HG02870 (cell line): ENCODE data around the gene VPS37C.

Experiments
- ATAC-seq: cut with Tn5 transposase; IDR thresholded peaks from one replicate; pipeline ENCODE4 v1.9.1; 2021; ENCODE audit warnings: mild to moderate bottlenecking, moderate library complexity; ENCODE audit not compliant: unreplicated experiment

The VPS37C gene

DNA sequence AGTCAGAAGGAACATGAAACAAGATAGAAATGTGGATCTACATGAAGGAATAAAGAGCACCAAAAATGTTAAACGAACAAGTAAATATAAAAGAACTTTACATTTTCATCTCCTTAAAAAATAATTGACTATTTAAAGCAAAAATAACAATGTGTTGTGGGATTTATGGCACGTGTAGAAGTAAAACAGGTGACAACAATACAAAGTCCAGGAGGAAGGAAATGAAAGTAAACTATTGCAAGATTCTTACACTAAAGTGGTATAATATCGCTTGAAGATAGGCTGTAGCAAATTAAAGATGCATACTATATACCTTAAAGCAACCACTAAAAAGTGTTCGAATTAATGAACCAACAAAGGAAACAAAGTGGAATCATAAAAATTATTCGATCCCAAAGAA is 5.5 kb downstream of the VPS37C start:
- ATAC-seq = no peak

DNA sequence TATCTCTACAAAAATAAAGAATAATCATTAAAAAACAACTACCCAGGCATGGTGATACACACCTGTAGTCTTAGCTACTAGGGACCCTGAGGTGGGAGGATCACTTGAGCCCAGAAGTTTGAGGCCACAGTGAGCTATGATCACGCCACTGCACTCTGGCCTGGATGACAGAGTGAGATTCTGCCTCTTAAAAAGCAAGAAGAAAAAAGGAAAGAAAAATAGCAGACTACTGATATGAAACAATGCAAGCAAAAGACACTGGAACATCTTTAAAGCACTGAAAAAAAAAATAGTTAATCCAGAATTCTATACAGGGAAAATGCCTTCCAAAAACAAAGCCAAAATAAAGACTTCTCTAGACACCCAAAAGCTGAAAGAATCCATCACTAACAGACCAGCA is 5.9 kb downstream of the VPS37C start:
- ATAC-seq = no peak

DNA sequence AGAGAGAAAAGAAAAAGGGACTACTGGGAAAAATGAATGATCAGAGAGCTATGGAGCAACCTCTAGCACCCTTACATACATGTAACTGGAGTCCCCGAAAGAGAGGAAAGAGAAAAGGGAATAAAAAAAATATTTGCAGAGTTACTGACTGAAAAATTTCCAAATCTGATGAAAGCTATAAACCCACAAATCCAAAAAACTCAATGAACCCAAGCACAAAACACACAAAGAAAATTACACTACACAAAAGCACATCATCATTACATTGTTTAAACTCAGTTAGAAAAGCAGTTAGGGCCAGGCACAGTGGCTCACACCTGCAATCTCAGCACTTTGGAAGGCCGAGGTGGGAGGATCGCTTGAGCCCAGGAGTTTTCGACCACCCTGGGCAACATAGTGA is 6.7 kb downstream of the VPS37C start:
- ATAC-seq = no peak

DNA sequence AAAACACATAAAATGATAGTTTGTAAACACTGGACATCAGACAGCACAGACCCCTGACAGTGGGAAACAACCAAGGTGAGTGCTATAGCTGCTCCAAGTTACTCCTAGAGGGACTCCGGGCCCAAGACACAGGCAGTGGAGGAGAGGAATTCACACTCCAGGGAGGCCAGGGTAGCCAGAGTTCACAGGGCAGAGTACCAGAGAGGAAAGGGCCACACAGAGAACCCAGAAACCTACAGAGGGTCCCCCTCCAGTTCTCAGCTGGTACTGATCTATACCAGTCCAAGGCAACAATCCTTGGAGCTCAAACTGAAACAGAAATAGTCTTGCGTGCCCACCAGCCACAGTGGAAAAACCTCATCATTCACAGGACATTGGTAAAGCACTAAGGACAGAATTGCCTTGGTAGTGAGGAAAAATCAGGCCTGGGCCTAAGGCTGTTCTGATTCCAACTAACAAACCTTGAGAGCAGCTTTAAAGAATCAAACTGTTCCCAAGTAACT is 7.6 kb downstream of the VPS37C start:
- ATAC-seq = no peak

DNA sequence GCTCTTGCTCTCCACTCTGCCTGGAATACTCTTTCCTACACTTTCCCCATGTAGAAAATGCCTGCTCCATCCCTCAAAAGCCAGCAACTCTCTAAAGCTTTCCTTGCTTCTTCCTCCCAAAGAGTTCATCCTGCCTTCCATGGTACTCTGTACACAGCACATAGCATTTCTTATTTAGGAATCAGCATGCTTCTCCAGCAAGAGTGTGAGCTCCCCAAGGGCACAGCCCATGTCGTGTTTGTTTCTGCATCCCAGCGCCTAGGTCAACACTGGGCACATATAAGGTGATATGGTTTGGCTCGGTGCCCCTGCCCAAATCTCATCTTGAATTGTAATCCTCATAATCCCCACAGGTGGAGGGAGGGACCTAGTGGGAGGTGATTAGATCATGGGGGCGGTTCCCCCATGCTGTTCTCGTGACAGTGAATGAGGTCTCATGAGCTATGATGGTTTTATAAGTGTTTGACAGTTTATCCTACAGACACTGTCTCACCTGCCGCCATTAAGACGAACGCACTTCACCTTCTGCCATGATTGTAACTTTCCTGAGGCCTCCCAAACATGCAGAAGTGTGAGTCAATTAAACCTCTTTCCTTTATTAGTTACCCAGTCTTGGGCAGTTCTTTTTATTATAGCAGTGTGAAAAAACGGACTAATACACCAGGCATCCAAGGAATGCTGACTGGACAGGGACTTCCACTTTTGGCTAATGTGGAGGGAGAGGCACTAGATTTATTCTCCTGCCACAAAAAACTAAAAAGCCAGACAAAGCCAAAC is 8.2 kb downstream of the VPS37C start:
- no peak for ATAC-seq

DNA sequence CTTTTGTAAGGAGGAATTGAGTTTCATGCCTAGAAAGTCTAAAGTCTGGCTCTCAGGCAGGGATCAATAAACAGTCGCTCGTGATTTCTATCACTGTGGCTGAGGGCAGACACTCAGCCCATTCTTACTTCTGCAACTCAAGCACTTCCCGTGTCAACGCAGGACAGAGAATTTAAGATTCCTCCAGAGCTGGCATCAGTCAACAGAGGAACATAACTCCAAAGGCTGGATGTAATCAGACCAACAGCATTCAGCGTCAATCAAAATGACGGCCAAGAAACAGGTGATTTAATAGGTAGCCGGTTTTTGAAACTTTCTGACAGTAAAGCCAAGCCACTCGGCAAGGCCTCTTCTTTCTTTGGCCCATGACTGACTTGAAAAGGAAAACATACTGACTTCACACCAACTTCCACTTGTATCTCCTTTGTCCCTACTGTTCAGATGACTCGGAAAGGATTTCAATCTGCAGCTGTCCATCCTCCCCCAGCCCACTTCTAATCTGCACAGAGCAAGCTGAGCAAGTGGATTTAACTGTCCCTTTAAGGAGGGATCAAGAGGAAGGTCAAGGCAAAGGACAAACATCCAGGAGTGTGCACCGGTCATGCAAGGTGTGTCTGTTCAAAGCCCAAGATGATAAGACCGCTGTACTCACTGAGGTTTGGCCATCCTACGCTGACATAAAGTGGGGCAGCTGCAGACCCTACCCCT is 9.5 kb downstream of the VPS37C start:
- no peak for ATAC-seq

DNA sequence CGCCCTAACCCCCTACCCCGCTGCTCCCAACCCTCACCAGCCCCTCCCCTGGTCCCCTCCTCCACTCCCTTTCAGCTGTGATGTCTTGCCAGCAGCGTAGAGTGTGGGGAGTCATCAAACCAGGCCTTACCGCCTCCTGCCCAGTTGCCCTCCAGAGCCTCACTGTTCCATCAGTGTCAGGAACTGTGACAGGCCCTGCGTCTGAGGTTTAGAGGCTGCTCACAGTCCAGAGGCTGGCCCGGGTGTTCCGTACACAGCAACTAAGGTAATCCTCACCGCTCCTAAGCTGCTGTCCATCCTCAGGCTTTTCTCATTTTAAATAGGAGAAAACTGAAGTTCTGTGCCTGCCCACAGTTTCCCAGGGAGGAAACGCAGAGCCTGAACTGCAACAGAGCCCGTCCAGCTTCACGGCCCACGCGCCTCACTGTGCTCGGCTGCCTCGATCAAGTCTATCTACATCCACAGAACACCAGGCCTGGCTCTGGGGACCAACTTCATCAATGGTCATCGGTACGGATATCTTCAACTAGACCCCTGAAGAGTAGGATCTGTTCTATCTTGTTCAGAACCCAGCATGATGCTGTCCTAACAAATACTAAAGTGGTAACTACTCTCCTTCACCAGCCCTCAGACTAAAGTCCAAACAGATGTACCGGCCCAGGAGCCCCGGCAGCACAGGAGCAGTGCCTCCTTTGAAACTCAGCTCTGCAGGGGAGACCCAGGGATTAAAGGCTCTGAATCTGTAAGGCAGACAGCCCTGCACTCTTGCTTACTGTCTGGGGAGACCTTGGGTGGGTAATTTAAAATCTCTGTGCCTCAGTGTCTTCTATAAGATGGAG is 10.3 kb downstream of the VPS37C start:
- ATAC-seq = no peak

DNA sequence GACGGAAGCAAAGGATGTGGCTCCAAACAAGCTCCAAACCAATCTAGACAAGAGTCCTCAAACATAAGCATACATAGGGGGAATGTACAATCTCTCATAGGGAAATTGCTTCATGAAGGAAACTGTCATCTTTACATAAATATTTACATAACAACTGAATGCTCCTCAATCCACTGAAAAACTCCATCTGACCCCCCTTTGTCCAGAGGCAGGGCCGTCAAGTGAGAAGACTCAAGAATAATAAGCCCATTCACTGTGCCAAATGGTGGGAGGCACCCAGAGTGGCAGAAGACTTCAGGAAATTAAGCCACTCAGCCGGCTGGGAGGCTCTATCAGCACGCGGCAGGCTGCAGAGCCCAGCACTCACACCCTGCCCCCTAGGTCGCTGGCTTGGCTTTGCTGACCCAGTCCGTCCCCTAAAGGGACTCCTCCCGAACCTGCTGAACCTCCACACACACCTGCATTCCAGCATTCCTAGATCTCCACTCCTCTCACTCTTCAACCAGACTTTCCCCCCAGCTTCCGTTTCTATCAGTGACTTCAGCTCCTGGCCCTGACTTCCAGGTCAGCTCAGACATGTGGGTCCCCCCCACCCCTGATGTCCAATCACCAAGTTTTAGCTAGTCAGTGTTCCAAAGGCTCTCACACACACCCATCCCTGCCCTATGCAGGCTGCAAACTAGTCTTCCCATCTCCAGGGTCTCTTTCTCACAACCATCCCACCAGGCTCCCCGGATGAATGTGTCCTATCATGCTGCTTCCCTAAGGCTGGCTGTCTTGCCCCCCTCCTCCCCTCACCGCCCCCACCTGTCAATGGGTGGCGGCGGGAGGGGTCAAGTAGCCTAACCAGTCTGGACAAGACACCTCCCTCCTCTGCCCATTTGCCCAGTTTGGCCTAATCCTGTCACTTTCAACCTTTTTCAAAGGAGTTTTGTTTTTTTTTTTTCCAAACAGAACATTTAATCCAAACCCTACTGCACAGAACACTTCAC is 11.3 kb downstream of the VPS37C start:
- ATAC-seq = no peak

DNA sequence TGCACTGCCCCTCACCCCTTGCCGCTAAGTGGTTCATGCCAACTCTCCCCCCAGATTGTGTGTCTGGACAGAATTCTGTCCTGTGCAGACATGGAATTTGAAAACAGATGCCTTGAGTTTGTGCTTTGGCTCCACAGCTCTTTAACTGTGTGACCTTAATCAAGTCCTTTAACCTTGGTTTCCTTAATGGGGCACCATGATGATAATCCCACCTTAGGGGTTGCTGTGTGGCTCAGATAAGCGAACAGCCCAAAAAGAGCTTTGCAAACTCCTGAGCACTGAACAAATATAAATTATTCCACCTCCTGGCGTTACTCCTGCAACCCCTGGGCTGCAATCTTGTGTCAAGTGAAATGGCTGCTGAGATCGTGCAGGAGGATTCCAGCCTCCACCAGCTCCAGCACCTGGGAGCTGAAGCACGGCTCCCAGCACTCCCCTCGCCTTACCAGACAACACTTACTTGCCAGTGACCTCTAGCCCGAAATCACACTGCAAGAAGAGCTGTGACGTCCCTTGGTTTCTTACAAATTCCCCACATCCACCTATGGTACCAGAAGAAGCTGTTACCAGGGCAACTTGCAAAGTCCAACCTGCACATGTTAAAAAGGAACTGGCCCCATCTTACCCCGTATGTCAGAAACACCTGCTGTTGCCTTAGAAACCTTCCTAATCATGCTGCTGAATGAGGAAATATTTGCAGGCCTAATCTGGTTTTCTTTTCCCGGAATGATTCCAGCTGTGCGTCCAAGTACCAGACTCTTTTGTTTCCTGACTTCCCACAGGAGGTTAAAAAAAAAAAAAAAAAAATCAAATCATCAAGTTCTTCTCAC is 13.2 kb downstream of the VPS37C start:
- ATAC-seq = no peak

DNA sequence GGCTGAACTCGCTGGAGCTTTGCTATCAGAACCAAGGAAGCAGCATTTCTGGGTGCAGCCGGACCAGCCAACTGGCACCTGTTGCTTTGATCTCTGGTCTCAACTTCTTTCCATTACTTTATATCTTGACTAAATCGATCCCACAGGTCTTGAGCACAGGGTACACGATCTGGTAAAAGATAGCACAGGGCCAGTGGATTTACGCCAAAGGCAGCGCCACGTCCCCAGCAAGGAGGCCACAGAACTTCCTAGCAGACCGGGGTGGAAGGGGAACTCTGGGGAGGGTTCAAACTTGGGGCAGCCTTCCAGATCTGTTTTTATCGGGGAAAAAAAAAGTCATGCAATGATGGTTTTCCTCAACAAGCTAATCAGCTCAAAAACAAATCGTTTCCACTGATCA is 14.0 kb downstream of the VPS37C start:
- no peak for ATAC-seq

DNA sequence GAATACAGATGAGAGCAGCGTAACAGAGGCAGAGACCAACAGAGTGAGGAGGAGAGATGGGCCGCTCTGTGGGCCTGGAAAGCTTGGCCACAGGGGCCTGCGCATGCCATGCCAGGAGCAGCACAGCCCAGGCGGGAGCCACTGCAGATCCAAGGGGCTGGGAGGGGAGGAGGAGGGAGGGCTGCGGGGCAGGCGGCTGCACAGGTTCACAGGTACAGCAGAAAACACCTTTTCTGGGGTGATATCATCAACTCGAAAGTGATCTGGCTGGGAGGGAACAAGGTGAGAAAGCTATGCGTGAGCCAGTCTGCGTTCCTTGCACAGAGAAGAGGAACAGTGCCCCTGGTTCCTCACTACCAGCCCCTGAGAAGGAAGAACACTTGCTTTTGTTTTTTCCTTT is 14.8 kb downstream of the VPS37C start:
- no peak for ATAC-seq

DNA sequence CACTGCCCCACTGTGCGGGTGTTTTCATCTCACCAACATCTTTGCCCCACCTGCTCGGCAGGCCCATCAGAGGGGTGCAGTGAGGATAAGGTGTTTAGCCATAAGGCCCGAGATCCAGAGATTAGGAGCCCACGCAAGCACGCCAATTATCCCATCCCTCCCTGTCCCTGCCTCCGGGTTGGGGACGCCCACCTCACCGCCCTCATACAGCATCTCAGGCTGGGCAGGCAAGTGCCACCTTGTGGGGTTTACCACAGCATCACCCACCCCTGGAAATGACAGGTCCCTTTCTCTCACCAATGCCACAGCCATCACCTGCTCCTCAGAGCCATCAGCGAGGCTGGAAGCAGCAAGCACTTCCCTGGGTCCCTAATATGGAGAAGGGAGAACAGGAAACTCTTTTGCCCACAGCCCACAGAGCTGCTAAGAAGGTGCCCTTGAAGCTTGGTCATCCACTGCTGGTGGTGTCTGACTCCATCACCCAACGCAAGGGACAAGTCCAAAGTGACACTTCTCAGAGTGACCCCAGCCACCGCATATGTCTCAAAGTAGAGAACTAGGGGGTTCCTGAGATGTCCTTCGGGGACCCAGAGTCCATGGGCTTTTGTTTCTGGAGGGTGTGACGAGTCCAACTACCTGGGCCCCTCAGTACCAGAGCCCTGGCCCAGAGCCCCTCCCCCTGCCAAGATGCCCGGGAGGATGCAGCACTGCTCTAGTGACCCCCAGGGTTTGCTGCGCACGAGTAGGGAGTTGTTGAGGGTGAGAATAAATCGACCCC is 15.8 kb downstream of the VPS37C start:
- ATAC-seq = no peak

DNA sequence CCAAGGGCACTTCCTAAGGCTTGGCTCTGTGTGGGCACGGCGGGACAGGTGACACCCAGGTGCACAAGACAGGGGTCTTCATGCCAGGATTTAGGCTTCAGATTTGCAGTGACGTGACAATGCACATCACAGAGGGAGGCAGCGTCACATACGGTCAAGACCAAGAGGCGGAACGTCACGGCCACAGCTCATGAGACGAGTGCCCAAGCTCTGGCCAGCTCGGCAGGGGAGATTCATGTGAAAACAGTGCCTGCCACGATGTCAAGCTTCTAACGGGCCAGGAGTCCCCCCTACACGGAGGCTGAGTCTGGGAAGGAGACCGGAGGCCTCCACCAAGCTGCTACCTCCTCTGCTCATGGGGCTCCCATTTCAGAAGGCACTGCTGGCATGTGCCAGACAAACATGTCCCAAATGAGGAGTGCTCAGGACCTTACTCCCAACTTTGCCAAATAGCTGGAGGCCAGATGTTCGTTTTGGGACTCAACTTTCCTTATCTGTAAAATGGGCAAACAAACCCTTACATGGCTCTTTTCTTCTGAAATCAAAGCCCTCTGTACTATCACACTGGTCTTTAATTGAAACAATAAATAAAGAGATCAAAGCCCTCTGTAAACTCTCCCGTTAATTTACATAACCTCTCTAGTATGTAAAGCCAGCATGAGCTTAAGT is 16.6 kb downstream of the VPS37C start:
- no peak for ATAC-seq

DNA sequence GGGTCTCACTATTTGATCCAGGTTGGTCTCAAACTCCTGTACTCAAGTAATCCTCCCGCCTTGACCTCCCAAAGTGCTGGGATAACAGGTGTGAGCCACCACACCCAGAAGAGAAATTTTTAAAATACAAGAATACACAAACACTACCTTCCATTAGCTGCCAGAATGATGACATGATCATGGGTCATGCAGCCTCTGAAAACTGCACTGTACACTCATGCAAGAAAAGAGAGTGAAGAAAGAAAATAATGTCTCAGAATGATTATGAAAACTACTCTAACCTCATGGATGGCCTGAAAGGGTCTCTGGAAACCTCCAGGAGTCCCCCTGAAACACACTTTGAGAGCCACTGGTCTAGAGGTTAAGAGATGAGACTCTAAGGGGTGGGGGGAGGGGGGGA is 18.8 kb downstream of the VPS37C start:
- no peak for ATAC-seq

DNA sequence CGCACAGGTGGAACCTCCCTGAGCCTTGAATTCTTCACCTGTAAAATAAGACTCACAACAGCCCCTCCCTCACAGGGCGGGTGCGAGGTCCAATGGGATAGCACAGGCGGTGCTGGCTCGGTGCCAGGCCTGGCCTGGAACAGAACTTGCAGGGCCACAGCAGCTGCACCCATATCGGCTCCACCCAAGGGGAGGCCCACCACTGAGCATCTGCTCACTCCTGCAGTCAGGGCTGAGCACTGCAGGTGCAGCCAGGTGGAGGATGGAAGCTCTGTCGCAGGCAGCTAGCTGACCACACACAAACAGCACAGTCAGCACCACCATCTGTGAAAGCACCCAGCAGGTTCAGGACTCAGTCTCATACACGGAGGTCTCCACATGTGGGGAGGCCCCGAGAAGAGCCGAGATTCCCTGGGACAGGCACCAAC is 19.6 kb downstream of the VPS37C start:
- no peak for ATAC-seq

DNA sequence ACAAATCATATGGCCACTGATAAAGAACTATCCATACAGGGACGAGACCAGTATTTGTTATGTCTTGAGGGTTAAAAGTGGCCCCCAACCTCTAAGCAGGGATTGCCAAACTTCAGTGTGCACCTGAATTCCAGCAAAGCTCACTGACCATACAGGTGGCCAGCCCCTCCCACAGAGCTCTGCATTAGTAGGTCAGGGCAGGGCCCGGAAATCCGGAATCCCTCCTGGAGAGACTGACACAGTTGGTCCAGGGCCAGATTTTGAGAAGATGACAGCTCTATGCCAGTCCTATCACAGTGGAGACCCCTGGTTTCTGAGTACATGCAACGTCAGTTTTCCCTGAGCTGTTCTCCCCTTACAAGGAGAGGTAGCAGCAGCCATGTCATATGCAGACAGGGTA is 20.8 kb downstream of the VPS37C start:
- no peak for ATAC-seq

DNA sequence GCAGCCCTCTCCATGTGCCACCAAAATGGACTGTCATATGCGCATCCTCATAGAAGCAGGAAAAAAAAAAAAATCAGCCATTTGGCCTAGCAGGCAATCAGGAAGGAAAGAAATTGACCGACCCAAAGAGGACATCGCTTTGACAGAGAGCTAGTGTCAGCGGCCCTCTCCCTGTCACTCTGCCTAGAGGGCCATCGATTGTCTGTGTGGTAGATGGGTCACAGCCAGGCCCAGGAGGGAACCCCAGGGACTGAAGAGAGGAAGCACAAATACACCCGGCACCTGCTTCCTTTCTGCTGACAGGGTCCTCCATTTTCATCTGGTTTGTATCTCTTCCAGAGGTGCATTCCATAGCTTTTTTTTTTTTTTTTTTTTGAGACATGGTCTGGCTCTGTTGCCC is 21.8 kb downstream of the VPS37C start:
- no peak for ATAC-seq

DNA sequence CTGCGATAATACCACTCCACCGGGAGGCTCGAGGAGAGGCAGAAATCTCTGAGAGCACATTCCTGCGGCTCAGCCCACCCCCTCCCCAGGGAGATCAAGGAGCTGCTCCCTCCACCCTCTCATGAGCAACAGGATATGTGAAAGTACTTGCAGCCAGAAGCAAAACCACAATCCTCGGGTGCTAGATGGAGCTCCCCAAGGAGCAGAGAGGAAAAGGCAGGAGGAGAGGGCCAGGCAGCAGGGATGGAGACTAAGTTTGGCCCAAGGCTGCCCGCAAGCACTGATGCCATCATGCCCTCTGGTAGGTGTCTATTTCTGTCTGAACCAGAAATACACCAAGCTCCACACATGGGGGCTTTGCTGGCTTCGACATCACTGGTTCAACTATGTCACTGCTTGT is 22.3 kb downstream of the VPS37C start:
- no peak for ATAC-seq
